BLaER1 (cell line): ENCODE results near the gene MAF.

Experiments used
- H3K27ac ChIP-seq: shearing (Covaris generic); formaldehyde crosslinking; 2 replicates; pipeline ENCODE4 v1.8.1; 2022
- H3K27me3 ChIP-seq: shearing (Covaris generic); formaldehyde crosslinking; 2 replicates; pipeline ENCODE4 v1.8.1; 2022
- H3K36me3 ChIP-seq: shearing (Covaris generic); formaldehyde crosslinking; 2 replicates; pipeline ENCODE4 v1.8.1; 2022
- H3K4me1 ChIP-seq: shearing (Covaris generic); formaldehyde crosslinking; 2 replicates; pipeline ENCODE4 v1.8.1; 2022
- H3K4me2 ChIP-seq: shearing (Covaris generic); formaldehyde crosslinking; 2 replicates; pipeline ENCODE4 v1.8.1; 2022
- H3K4me3 ChIP-seq: shearing (Covaris generic); formaldehyde crosslinking; 2 replicates; pipeline ENCODE4 v1.8.1; 2022
- H3K9ac ChIP-seq: shearing (Covaris generic); formaldehyde crosslinking; 2 replicates; pipeline ENCODE4 v1.8.1; 2022
- H3K9me3 ChIP-seq: shearing (Covaris generic); formaldehyde crosslinking; 2 replicates; pipeline ENCODE4 v1.8.1; 2022
- H4K20me1 ChIP-seq: shearing (Covaris generic); formaldehyde crosslinking; 2 replicates; pipeline ENCODE4 v1.8.1; 2022
- Cebpa-rat ChIP-seq: shearing (Covaris generic); IDR thresholded peaks from 2 replicates; pipeline ENCODE4 v1.8.1; 2022

MAF gene

GRCh38 chr16:79595231-79595641, 5.3 kb downstream of the MAF start:
- H3K9ac ChIP-seq = no peak overlapping the region
- no peaks in the 10 kb centered on the region for H3K36me3 ChIP-seq
- H3K4me1 ChIP-seq = peaks cover 6% of the 10 kb centered on the region
- no peak overlapping the region for H3K4me2 ChIP-seq
- no peak overlapping the region for H3K4me3 ChIP-seq
- no peaks in the 10 kb centered on the region for H3K9me3 ChIP-seq
- no peak for TF ChIP-seq Cebpa-rat
- H3K27me3 ChIP-seq = peaks cover 77% of the 10 kb centered on the region
- no peak overlapping the region for H3K27ac ChIP-seq
- peaks cover 21% of the 10 kb centered on the region for H4K20me1 ChIP-seq

GRCh38 chr16:79593754-79594153, 6.8 kb downstream of the MAF start:
- Histone ChIP-seq H3K4me1 (no peaks in the 10 kb centered on the region), H3K4me2 (no peak overlapping the region), H3K27ac (no peak overlapping the region), H4K20me1 (0 out of 2 replicates have a peak, but pooled peaks cover 15% of the 10 kb centered on the region), H3K9ac (no peak overlapping the region), H3K36me3 (no peaks in the 10 kb centered on the region), H3K9me3 (no peaks in the 10 kb centered on the region), H3K4me3 (no peak overlapping the region), H3K27me3 (peaks cover 75% of the 10 kb centered on the region)
- TF ChIP-seq Cebpa-rat = no peak

- Histone ChIP-seq H3K4me3 (no peak overlapping the region), H3K27me3 (peaks cover 68% of the 10 kb centered on the region), H3K4me1 (no peaks in the 10 kb centered on the region), H3K9ac (no peak overlapping the region), H3K36me3 (no peaks in the 10 kb centered on the region), H3K27ac (no peak overlapping the region), H4K20me1 (0 out of 2 replicates have a peak, but pooled peaks cover 14% of the 10 kb centered on the region), H3K9me3 (no peaks in the 10 kb centered on the region), H3K4me2 (no peak overlapping the region)
- no peak for TF ChIP-seq Cebpa-rat
These were observed 7.4 kb downstream of the MAF start for GRCh38 chr16:79593074-79593531.

GRCh38 chr16:79592186-79592585, 8.4 kb downstream of the MAF start:
- Histone ChIP-seq H3K4me1 (no peaks in the 10 kb centered on the region), H3K36me3 (no peaks in the 10 kb centered on the region), H3K27ac (no peak overlapping the region), H3K27me3 (peaks cover 59% of the 10 kb centered on the region), H3K4me2 (no peak overlapping the region), H3K9me3 (no peaks in the 10 kb centered on the region), H3K4me3 (no peak overlapping the region), H3K9ac (no peak overlapping the region), H4K20me1 (0 out of 2 replicates have a peak, but pooled peaks cover 5% of the 10 kb centered on the region)
- no peak for TF ChIP-seq Cebpa-rat

- Histone ChIP-seq H3K27ac (no peak overlapping the region), H3K4me2 (no peak overlapping the region), H3K9me3 (no peaks in the 10 kb centered on the region), H3K4me3 (no peak overlapping the region), H3K27me3 (peaks cover 34% of the 10 kb centered on the region), H3K36me3 (no peaks in the 10 kb centered on the region), H3K4me1 (no peaks in the 10 kb centered on the region), H4K20me1 (no peaks in the 10 kb centered on the region), H3K9ac (no peak overlapping the region)
- TF ChIP-seq Cebpa-rat = no peak
These were observed 10.9 kb downstream of the MAF start for GRCh38 chr16:79589601-79590102.

GRCh38 chr16:79587897-79588296, 12.6 kb downstream of the MAF start:
- H3K9ac ChIP-seq = no peak overlapping the region
- no peak overlapping the region for H3K4me3 ChIP-seq
- no peak overlapping the region for H3K4me2 ChIP-seq
- no peak for TF ChIP-seq Cebpa-rat
- H3K4me1 ChIP-seq = no peaks in the 10 kb centered on the region
- H3K9me3 ChIP-seq = no peaks in the 10 kb centered on the region
- no peak overlapping the region for H3K27ac ChIP-seq
- no peaks in the 10 kb centered on the region for H3K36me3 ChIP-seq
- H3K27me3 ChIP-seq = peaks cover 21% of the 10 kb centered on the region
- no peaks in the 10 kb centered on the region for H4K20me1 ChIP-seq

- Histone ChIP-seq H3K4me2 (no peak overlapping the region), H3K9me3 (no peaks in the 10 kb centered on the region), H3K4me1 (no peaks in the 10 kb centered on the region), H3K9ac (no peak overlapping the region), H3K27me3 (peaks cover 16% of the 10 kb centered on the region), H4K20me1 (no peaks in the 10 kb centered on the region), H3K36me3 (no peaks in the 10 kb centered on the region), H3K4me3 (no peak overlapping the region), H3K27ac (no peak overlapping the region)
- no peak for TF ChIP-seq Cebpa-rat
These were observed 13.2 kb downstream of the MAF start for GRCh38 chr16:79587296-79587695.

GRCh38 chr16:79582789-79583188, 17.7 kb downstream of the MAF start:
- Histone ChIP-seq H3K9ac (no peak overlapping the region), H3K36me3 (no peaks in the 10 kb centered on the region), H4K20me1 (no peaks in the 10 kb centered on the region), H3K4me2 (no peak overlapping the region), H3K4me1 (no peaks in the 10 kb centered on the region), H3K27me3 (no peaks in the 10 kb centered on the region), H3K4me3 (no peak overlapping the region), H3K27ac (no peak overlapping the region), H3K9me3 (no peaks in the 10 kb centered on the region)
- TF ChIP-seq Cebpa-rat = no peak

GRCh38 chr16:79580453-79581191, 19.9 kb downstream of the MAF start:
- Histone ChIP-seq H3K4me2 (no peak overlapping the region), H3K36me3 (no peaks in the 10 kb centered on the region), H3K4me3 (no peak overlapping the region), H3K9ac (no peak overlapping the region), H3K9me3 (no peaks in the 10 kb centered on the region), H3K4me1 (no peaks in the 10 kb centered on the region), H3K27me3 (no peaks in the 10 kb centered on the region), H3K27ac (no peak overlapping the region), H4K20me1 (no peaks in the 10 kb centered on the region)
- TF ChIP-seq Cebpa-rat = no peak

GRCh38 chr16:79576602-79577001, 23.9 kb downstream of the MAF start:
- TF ChIP-seq Cebpa-rat = no peak
- H3K9ac ChIP-seq = no peak overlapping the region
- no peak overlapping the region for H3K27ac ChIP-seq
- H3K4me2 ChIP-seq = no peak overlapping the region
- no peaks in the 10 kb centered on the region for H4K20me1 ChIP-seq
- no peaks in the 10 kb centered on the region for H3K4me1 ChIP-seq
- no peak overlapping the region for H3K4me3 ChIP-seq
- H3K9me3 ChIP-seq = no peaks in the 10 kb centered on the region
- no peaks in the 10 kb centered on the region for H3K36me3 ChIP-seq
- H3K27me3 ChIP-seq = no peaks in the 10 kb centered on the region
